KOPT-K1 (cell line): Measurements from ENCODE around the gene LDLR.
"Not testable (repeated sequence)": the region's sequence is repeated elsewhere in the genome, so short reads cannot be mapped to it uniquely, and the experiment has no call there.

ENCODE experiments used
- H3K27ac ChIP-seq: fragments of 200-600 bp; sonication (generic); 2 replicates; pipeline ENCODE4 v1.5.1; 2016; ENCODE audit warnings: antibody characterized with exemption, mild to moderate bottlenecking, low read depth, low read length; ENCODE audit not compliant: poor library complexity, severe bottlenecking
- H3K36me3 ChIP-seq: fragments of 200-600 bp; sonication (generic); 2 replicates; pipeline ENCODE4 v1.5.1; 2017; ENCODE audit warnings: antibody characterized with exemption, mild to moderate bottlenecking, low read length, moderate library complexity; ENCODE audit not compliant: insufficient read depth
- H3K9me3 ChIP-seq: fragments of 200-600 bp; sonication (generic); 2 replicates; pipeline ENCODE4 v1.5.1; 2017; ENCODE audit warnings: antibody characterized with exemption, low read length, mild to moderate bottlenecking; ENCODE audit not compliant: insufficient read depth, poor library complexity, severe bottlenecking

The LDLR gene

GRCh38 chr19:11090997-11091702, 1.9 kb downstream of the LDLR start:
- peak overlapping the region; percentile 95 for H3K27ac ChIP-seq
- peaks cover 56% of the 10 kb centered on the region for H3K36me3 ChIP-seq

GRCh38 chr19:11091703-11092153, 2.5 kb downstream of the LDLR start:
- Histone ChIP-seq H3K27ac (peak overlapping the region; percentile 95), H3K36me3 (peaks cover 62% of the 10 kb centered on the region), H3K9me3 (no peaks in the 10 kb centered on the region)

More at GRCh38 chr19:11090997-11091702, 1.9 kb downstream of the LDLR start:
- H3K9me3 ChIP-seq: no peaks in the 10 kb centered on the region

DNA sequence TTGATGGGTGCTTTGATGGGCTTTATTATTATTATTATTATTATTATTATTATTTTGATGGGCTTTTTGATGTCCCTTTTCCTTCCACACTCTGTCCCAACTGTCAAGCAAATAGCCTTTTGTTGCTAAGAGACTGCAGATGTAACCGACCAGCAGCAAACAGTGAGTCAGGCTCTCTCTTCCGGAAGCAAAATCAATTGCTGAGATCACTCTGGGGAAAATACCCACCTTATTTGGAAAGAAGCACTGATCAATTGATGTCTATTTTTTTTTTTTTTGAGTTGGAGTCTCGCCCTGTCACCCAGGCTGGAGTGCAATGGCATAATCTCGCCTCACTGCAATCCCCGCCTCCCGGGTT, 2.9 kb downstream of the LDLR start:
- Histone ChIP-seq H3K27ac (no peak overlapping the region), H3K36me3 (peaks cover 66% of the 10 kb centered on the region), H3K9me3 (no peaks in the 10 kb centered on the region)

GRCh38 chr19:11093689-11094238, 4.5 kb downstream of the LDLR start:
- Histone ChIP-seq H3K27ac (no peak overlapping the region), H3K36me3 (peaks cover 82% of the 10 kb centered on the region), H3K9me3 (no peaks in the 10 kb centered on the region)

DNA sequence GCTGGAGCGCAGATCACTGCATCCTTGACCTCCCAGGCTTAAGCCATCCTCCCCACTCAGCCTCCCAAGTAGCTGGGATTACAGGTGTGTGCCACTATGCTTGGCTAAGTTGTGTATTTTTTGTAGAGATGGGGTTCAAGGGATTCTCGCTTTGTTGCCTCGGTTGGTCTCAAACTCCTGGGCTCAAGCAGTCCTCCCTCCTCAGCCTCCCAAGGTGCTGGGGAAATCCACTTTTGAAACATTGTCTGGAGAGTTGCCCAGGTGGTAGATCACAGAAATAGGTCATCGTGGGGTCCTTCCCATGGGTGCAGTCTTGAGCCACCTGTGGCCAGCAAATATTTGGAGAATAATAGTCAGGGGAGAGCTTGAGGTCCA, 5.2 kb downstream of the LDLR start:
- Histone ChIP-seq H3K9me3 (no peaks in the 10 kb centered on the region), H3K36me3 (peaks cover 90% of the 10 kb centered on the region), H3K27ac (no peak overlapping the region)

DNA sequence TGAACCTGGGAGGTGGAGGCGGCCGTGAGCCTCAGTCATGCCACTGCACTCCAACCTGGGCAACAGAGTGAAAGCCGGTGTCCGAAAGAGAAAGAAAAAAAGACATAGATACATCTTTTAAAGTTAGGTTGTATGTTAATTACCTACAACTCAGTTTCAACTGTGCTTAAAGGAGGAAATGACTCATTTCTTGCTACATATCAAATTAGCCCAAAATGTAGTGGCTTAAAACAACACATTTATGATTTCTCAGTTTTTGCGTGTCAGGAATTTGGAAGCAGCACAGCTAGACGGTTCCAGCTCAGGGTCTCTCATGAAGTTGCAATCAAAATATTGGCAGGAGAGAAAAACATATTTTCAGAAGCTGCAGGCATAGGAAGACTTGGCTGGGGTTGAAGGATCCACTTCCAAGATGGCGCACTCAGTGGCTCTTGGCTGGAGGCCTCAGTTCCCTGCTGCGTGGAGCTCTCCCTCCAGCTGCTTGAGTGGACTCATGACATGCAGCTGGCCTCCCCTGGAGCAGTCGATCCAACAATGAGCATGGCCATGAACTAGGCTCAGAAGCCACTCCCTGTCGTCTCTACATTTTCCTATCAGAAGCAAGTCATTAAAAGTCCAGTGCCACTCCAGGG, 7.1 kb downstream of the LDLR start:
- Histone ChIP-seq H3K27ac (no peak overlapping the region), H3K36me3 (peaks cover 100% of the 10 kb centered on the region), H3K9me3 (no peaks in the 10 kb centered on the region)

DNA sequence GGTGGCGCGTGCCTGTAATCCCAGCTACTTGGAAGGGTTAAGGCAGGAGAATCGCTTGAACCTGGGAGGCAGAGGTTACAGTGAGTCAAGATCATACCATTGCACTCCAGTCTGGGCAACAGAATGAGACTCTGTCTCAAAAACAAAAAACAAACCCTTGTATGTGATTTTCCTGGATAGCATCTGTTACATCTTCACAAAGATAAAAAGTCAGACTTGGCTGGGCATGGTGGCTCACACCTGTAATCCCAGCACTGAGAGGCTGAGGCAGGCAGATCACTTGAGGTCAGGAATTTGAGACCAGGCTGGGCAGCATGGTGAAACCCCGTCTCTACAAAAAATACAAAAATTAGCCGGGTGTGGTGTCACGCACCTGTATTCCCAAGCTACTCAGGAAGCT, 8.1 kb downstream of the LDLR start:
- peaks cover 100% of the 10 kb centered on the region for H3K36me3 ChIP-seq
- not testable (repeated sequence) for H3K27ac ChIP-seq, H3K9me3 ChIP-seq

DNA sequence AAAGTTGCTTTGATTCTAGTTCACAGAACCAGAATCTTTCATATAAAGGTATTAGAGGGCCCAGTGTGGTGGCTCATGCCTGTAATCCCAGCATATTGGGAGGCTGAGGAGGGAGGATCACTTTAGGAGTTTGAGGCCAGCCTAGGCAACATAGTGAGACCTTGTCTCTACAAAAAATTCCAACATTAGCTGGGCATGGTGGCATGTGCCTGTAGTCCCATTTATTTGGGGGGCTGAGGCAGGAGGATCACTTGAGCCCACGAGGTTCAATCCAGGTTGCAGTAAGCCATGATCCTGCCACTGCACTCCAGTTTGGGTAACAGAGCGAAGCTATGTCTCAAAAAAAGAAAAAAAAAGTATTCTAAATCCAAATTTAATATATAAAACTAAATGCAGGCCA, 9.1 kb downstream of the LDLR start:
- Histone ChIP-seq H3K9me3 (no peaks in the 10 kb centered on the region), H3K27ac (no peak overlapping the region), H3K36me3 (peaks cover 100% of the 10 kb centered on the region)

DNA sequence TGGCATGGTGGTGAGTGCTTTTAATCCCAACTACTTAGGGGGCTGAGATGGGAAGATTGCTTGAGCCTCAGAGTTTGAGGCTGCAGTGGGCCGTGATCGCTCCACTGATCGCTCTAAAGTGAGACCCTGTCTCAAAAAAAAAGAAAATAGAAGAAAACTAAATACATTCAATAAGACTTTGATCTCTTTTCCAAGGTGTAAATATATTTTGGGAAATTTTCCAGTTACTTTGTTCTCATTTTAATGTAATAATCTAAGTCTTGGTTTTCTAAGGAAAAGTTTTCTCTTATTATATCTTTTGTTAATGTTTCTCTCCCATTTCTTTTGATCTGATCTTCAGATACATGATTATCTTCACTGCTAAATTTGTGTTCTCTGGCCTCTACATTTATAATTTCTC, 9.6 kb downstream of the LDLR start:
- Histone ChIP-seq H3K27ac (no peak overlapping the region), H3K36me3 (peaks cover 100% of the 10 kb centered on the region), H3K9me3 (no peaks in the 10 kb centered on the region)

DNA sequence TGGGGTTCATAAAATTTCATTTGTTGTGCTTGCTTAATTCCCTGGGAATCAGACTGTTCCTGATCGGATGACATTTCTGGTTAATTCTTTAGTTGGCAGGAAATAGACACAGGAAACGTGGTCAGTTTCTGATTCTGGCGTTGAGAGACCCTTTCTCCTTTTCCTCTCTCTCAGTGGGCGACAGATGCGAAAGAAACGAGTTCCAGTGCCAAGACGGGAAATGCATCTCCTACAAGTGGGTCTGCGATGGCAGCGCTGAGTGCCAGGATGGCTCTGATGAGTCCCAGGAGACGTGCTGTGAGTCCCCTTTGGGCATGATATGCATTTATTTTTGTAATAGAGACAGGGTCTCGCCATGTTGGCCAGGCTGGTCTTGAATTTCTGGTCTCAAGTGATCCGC, 10.8 kb downstream of the LDLR start:
- Histone ChIP-seq H3K9me3 (no peaks in the 10 kb centered on the region), H3K36me3 (peaks cover 100% of the 10 kb centered on the region), H3K27ac (no peak overlapping the region)

GRCh38 chr19:11101057-11101456, 11.8 kb downstream of the LDLR start:
- H3K27ac ChIP-seq: no peak overlapping the region

GRCh38 chr19:11102944-11103343, 13.7 kb downstream of the LDLR start:
- H3K9me3 ChIP-seq: no peaks in the 10 kb centered on the region
- no peak overlapping the region for H3K27ac ChIP-seq
- H3K36me3 ChIP-seq: peaks cover 100% of the 10 kb centered on the region

More at GRCh38 chr19:11101057-11101456, 11.8 kb downstream of the LDLR start:
- Histone ChIP-seq H3K9me3 (no peaks in the 10 kb centered on the region), H3K36me3 (peaks cover 100% of the 10 kb centered on the region)

DNA sequence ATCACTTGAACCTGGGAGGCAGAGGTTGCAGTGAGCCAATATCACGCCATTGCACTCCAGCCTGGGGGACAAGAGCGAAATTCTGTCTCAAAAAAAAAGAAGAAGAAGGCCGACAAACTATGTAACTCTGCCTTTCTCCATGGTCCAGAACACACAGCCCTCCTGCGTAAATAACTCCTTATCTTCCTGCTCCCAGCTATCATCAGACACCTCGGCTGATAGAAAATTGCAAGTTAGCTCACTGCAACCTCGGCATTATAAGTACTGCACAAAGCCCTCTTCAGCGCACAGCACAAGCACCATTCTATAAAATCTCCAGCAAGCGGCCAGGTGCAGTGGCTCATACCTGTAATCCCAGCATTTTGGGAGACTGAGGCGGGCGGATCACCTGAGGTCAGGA, 14.4 kb downstream of the LDLR start:
- not testable (repeated sequence) for H3K9me3 ChIP-seq, H3K27ac ChIP-seq
- H3K36me3 ChIP-seq: peaks cover 100% of the 10 kb centered on the region

GRCh38 chr19:11105014-11105636, 15.9 kb downstream of the LDLR start:
- Histone ChIP-seq H3K27ac (no peak overlapping the region), H3K36me3 (peaks cover 100% of the 10 kb centered on the region)

DNA sequence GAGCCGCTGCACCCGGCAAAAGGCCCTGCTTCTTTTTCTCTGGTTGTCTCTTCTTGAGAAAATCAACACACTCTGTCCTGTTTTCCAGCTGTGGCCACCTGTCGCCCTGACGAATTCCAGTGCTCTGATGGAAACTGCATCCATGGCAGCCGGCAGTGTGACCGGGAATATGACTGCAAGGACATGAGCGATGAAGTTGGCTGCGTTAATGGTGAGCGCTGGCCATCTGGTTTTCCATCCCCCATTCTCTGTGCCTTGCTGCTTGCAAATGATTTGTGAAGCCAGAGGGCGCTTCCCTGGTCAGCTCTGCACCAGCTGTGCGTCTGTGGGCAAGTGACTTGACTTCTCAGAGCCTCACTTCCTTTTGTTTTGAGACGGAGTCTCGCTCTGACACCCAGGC, 17.2 kb downstream of the LDLR start:
- Histone ChIP-seq H3K36me3 (peaks cover 100% of the 10 kb centered on the region), H3K9me3 (no peaks in the 10 kb centered on the region), H3K27ac (no peak overlapping the region)

More at GRCh38 chr19:11105014-11105636, 15.9 kb downstream of the LDLR start:
- no peaks in the 10 kb centered on the region for H3K9me3 ChIP-seq
